Panc1 (cell line): Measurements from ENCODE around the gene SATB1. TPM values are rescaled to one million over a fixed set of nuclear protein-coding genes. Genes with fewer than 3 reads are reported as not detected.

ENCODE experiments used
- ATAC-seq: fragments of 200-7000 bp; cut with Tn5 transposase; 2 replicates; pipeline ENCODE4 v1.9.1; 2020; ENCODE audit warnings: mild to moderate bottlenecking, moderate library complexity
- BruUV-seq: library from RNA; stranded (reverse); fragments of 400-500 nt; replicated peaks from 2 replicates; lab custom pipeline; 2021; lab: Mats Ljungman, UMichigan
- CTCF ChIA-PET: fragments of 300-600 bp; sonication (Branson Sonifier 250); formaldehyde crosslinking; loops from one replicate; lab custom pipeline; 2022; ENCODE audit warnings: antibody characterized with exemption; lab: Charles Lee
- POLR2A ChIA-PET: fragments of 300-600 bp; sonication (Branson Sonifier 250); formaldehyde crosslinking; loops from one replicate; lab custom pipeline; 2022; ENCODE audit warnings: antibody characterized with exemption; lab: Charles Lee
- DNase-seq: peaks from one replicate; pipeline ENCODE4 v3.0.0-alpha.2; 2010; ENCODE audit warnings: low read depth, low spot score
- H3K27ac ChIP-seq: 2 replicates; pipeline ENCODE4 v1.5.1; 2011; ENCODE audit warnings: mild to moderate bottlenecking, low read length, inconsistent platforms
- H3K27me3 ChIP-seq: fragments of 200-500 bp; sonication (Bioruptor generic); 2 replicates; pipeline ENCODE4 v1.6.0; 2014; ENCODE audit warnings: low read length, inconsistent platforms; ENCODE audit not compliant: control insufficient read depth, insufficient read depth
- H3K36me3 ChIP-seq: fragments of 200-500 bp; sonication (Bioruptor generic); 2 replicates; pipeline ENCODE4 v1.5.1; 2014; ENCODE audit warnings: inconsistent platforms, mild to moderate bottlenecking, low read length, moderate library complexity; ENCODE audit not compliant: control insufficient read depth, insufficient read depth
- H3K4me1 ChIP-seq: 2 replicates; pipeline ENCODE4 v1.5.1; 2011; ENCODE audit warnings: inconsistent platforms, mild to moderate bottlenecking, low read length, moderate library complexity; ENCODE audit not compliant: control insufficient read depth, insufficient read depth
- H3K4me3 ChIP-seq, 2 experiments: 2 replicates each; pipeline ENCODE4 v1.5.1; 2011 to 2012; ENCODE audit warnings: low read depth in 2 of 2, low read length in 2 of 2, mild to moderate bottlenecking in 2 of 2, inconsistent platforms in 1 of 2, moderate library complexity in 1 of 2
- H3K9me3 ChIP-seq: fragments of 200-500 bp; sonication (Bioruptor generic); 2 replicates; pipeline ENCODE4 v1.5.1; 2014; ENCODE audit warnings: low read depth, mild to moderate bottlenecking, inconsistent platforms, low read length, moderate library complexity; ENCODE audit not compliant: control insufficient read depth, insufficient read depth
- POLR2AphosphoS5 ChIP-seq: IDR thresholded peaks from 2 replicates; pipeline ENCODE4 v1.6.1; 2012; ENCODE audit warnings: mild to moderate bottlenecking, low read depth, low read length, moderate library complexity
- SIN3A ChIP-seq: IDR thresholded peaks from 2 replicates; pipeline ENCODE4 v1.6.1; 2012; ENCODE audit warnings: low read depth, mild to moderate bottlenecking, low read length, moderate library complexity, borderline replicate concordance; ENCODE audit not compliant: insufficient read depth
- TCF7L2 ChIP-seq: IDR thresholded peaks from 2 replicates; pipeline ENCODE4 v1.6.1; 2011; ENCODE audit warnings: mild to moderate bottlenecking, low read depth, low read length, inconsistent platforms
- in situ Hi-C: cut with HindIII; loops from 2 replicates; pipeline ENCODE4 v1.10.0; 2016; ENCODE audit warnings: low sequenced_read_pairs, low pct_unique_long_range_greater_than_20kb
- intact Hi-C: fragments of 100-400 bp; cut with micrococcal nuclease; formaldehyde crosslinking; loops from one replicate; pipeline ENCODE4 v1.10.0; 2022; ENCODE audit not compliant: unreplicated experiment
- total RNA-seq: library from RNA; stranded (reverse); gene quantifications from one replicate; pipeline ENCODE4 v1.2.1, GENCODE V29; 2021; ENCODE audit not compliant: unreplicated experiment
- TF ChIP-seq, protein P1 (sequence below), 2 experiments: IDR thresholded peaks; 2 replicates each; pipeline ENCODE4 v1.6.1; 2011 to 2012; ENCODE audit warnings: low read depth in 2 of 2, control low read depth in 1 of 2, low read length in 1 of 2, mild to moderate bottlenecking in 1 of 2, moderate library complexity in 1 of 2; ENCODE audit not compliant: insufficient read depth in 1 of 2
- TF ChIP-seq, protein P2 (sequence below): fragments of 450-650 bp; IDR thresholded peaks from 2 replicates; pipeline ENCODE4 v1.5.1; 2017; ENCODE audit warnings: mild to moderate bottlenecking

The SATB1 gene
- total RNA-seq, 1 experiment from 2014 or later = 0.31 TPM

DNA sequence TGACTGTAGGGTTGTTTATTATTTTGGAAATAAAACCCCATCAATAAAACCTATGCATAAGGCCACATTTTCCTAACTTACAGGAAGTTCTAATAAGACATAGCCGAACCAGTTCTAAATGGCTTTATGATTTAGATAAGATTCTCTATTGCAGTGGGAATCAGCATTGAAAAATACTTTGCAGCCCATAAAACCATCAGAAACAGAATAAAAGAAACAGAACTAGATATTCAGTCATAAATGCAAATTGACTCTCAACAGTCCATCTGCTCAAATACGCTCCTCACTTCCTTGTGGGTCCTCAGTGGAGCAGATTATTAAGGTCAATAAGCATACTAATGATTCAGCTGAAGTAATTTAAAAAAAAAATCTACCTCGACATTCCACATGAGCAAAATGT lies 8.8 kb downstream of the SATB1 start:
- Histone ChIP-seq H3K4me1 (no peaks in the 10 kb centered on the region), H3K36me3 (no peaks in the 10 kb centered on the region), H3K27me3 (peaks cover 5% of the 10 kb centered on the region), H3K9me3 (no peaks in the 10 kb centered on the region), H3K27ac (no peak overlapping the region), H3K4me3 (no peak overlapping the region)
- CTCF ChIA-PET = no interaction called here
- BruUV-seq = no TSS peak
- intact Hi-C loops = no loop called here
- ATAC-seq = no peak
- TF ChIP-seq TCF7L2 (no peak), POLR2AphosphoS5 (no peak), SIN3A (no peak)
- TF ChIP-seq, protein P1, sequence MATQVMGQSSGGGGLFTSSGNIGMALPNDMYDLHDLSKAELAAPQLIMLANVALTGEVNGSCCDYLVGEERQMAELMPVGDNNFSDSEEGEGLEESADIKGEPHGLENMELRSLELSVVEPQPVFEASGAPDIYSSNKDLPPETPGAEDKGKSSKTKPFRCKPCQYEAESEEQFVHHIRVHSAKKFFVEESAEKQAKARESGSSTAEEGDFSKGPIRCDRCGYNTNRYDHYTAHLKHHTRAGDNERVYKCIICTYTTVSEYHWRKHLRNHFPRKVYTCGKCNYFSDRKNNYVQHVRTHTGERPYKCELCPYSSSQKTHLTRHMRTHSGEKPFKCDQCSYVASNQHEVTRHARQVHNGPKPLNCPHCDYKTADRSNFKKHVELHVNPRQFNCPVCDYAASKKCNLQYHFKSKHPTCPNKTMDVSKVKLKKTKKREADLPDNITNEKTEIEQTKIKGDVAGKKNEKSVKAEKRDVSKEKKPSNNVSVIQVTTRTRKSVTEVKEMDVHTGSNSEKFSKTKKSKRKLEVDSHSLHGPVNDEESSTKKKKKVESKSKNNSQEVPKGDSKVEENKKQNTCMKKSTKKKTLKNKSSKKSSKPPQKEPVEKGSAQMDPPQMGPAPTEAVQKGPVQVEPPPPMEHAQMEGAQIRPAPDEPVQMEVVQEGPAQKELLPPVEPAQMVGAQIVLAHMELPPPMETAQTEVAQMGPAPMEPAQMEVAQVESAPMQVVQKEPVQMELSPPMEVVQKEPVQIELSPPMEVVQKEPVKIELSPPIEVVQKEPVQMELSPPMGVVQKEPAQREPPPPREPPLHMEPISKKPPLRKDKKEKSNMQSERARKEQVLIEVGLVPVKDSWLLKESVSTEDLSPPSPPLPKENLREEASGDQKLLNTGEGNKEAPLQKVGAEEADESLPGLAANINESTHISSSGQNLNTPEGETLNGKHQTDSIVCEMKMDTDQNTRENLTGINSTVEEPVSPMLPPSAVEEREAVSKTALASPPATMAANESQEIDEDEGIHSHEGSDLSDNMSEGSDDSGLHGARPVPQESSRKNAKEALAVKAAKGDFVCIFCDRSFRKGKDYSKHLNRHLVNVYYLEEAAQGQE (IDR thresholded peaks at IDR 0.05; ENCODE audit: insufficient read depth in 1 of 2, low read depth in 2 of 2, low read length in 1 of 2) = no peak
- TF ChIP-seq, protein P2, sequence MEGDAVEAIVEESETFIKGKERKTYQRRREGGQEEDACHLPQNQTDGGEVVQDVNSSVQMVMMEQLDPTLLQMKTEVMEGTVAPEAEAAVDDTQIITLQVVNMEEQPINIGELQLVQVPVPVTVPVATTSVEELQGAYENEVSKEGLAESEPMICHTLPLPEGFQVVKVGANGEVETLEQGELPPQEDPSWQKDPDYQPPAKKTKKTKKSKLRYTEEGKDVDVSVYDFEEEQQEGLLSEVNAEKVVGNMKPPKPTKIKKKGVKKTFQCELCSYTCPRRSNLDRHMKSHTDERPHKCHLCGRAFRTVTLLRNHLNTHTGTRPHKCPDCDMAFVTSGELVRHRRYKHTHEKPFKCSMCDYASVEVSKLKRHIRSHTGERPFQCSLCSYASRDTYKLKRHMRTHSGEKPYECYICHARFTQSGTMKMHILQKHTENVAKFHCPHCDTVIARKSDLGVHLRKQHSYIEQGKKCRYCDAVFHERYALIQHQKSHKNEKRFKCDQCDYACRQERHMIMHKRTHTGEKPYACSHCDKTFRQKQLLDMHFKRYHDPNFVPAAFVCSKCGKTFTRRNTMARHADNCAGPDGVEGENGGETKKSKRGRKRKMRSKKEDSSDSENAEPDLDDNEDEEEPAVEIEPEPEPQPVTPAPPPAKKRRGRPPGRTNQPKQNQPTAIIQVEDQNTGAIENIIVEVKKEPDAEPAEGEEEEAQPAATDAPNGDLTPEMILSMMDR = no peak
- in situ Hi-C loops = no loop called here
- DNase-seq = no peak
- POLR2A ChIA-PET = no interaction called here

DNA sequence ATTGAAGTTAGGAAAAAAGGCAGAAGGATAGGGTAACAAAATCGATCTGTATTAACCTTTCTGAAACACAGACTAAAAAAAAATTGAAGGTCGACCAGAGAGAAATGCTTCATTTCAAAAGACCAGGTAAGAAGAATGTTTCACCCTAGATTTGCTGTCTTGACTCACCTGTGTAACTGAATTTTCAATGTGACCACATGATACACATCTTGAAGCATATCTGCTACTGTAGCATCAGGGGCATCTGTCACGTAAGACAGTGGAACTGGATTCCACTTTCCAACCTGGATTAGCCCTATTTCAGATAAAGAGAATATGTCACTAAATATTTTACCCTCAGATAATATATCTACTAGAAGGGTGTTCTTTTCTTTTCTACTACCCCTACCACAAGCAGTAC lies 9.3 kb downstream of the SATB1 start:
- H3K27me3 ChIP-seq = peaks cover 5% of the 10 kb centered on the region
- H3K36me3 ChIP-seq = no peaks in the 10 kb centered on the region
- DNase-seq (no peak), ATAC-seq (no peak)
- BruUV-seq = no TSS peak
- H3K27ac ChIP-seq = no peak overlapping the region
- in situ Hi-C loops (no loop called here), intact Hi-C loops (no loop called here)
- H3K4me1 ChIP-seq = no peaks in the 10 kb centered on the region
- POLR2A ChIA-PET = no interaction called here
- TF ChIP-seq TCF7L2 = no peak
- TF ChIP-seq, protein P2 = no peak
- TF ChIP-seq, protein P1 (IDR thresholded peaks at IDR 0.05; ENCODE audit: insufficient read depth in 1 of 2, low read depth in 2 of 2, low read length in 1 of 2) = no peak
- TF ChIP-seq POLR2AphosphoS5 = no peak
- no peak for TF ChIP-seq SIN3A
- H3K9me3 ChIP-seq = no peaks in the 10 kb centered on the region
- no peak overlapping the region for H3K4me3 ChIP-seq
- CTCF ChIA-PET = no interaction called here
